ENCODE results near the gene PLPP3. TPM values are rescaled to one million over a fixed set of nuclear protein-coding genes. Genes with fewer than 3 reads are reported as not detected.

The PLPP3 gene
- total RNA-seq, 1 donor from 2014 or later, result 236 TPM

- no peak for TF ChIP-seq POLR2A (IDR thresholded peaks at IDR 0.05)
- no peak for TF ChIP-seq CTCF (IDR thresholded peaks at IDR 0.05)
- no peak for TF ChIP-seq POLR2AphosphoS5 (IDR thresholded peaks at IDR 0.05; ENCODE audit: insufficient read depth in 1 of 2, low read depth in 1 of 2)
- no peak overlapping the region for H3K27ac ChIP-seq
- intact Hi-C loops (cut with DNase I), result no loop called here
- H3K27me3 ChIP-seq, result no peaks in the 10 kb centered on the region
- peaks cover 92% of the 10 kb centered on the region for H3K4me1 ChIP-seq
- DNase-seq (ENCODE audit: extremely low spot score in 2 of 2), result no peak
- no peaks in the 10 kb centered on the region for H3K9me3 ChIP-seq
- H3K36me3 ChIP-seq, result peaks cover 0 to 43% of the 10 kb centered on the region in 2 donors
- no peak overlapping the region for H3K4me3 ChIP-seq
These were observed 43.4 kb downstream of the PLPP3 start for GRCh38 chr1:56535939-56536338.

DNA sequence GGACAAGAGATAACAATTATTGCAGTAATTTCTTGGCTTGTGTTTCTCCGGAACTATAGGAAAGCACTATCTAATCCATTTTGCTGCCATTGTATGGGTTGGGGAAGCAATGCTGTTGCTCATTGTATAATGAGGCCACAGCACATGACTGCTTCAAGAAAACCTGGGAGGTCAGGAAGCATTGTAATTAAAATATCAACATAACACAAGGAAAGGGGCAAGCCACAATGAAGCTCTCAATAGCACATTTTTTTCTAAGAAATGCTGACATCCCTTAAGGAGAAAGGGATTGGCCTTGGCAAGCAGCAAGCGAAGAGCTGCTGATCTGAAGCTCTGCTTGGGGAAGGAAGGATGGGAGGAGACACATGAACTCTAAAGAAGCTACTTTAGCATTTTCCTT lies 44.0 kb downstream of the PLPP3 start:
- intact Hi-C loops (cut with DNase I), result no loop called here
- peaks cover 0 to 43% of the 10 kb centered on the region in 2 donors for H3K36me3 ChIP-seq
- H3K4me1 ChIP-seq, result peaks cover 93% of the 10 kb centered on the region
- H3K27ac ChIP-seq, result no peak overlapping the region
- no peak for DNase-seq (ENCODE audit: extremely low spot score in 2 of 2)
- TF ChIP-seq POLR2A (IDR thresholded peaks at IDR 0.05) (no peak), POLR2AphosphoS5 (IDR thresholded peaks at IDR 0.05; ENCODE audit: insufficient read depth in 1 of 2, low read depth in 1 of 2) (no peak), CTCF (IDR thresholded peaks at IDR 0.05) (no peak)
- H3K9me3 ChIP-seq, result no peaks in the 10 kb centered on the region
- no peak overlapping the region for H3K4me3 ChIP-seq
- H3K27me3 ChIP-seq, result no peaks in the 10 kb centered on the region

DNA sequence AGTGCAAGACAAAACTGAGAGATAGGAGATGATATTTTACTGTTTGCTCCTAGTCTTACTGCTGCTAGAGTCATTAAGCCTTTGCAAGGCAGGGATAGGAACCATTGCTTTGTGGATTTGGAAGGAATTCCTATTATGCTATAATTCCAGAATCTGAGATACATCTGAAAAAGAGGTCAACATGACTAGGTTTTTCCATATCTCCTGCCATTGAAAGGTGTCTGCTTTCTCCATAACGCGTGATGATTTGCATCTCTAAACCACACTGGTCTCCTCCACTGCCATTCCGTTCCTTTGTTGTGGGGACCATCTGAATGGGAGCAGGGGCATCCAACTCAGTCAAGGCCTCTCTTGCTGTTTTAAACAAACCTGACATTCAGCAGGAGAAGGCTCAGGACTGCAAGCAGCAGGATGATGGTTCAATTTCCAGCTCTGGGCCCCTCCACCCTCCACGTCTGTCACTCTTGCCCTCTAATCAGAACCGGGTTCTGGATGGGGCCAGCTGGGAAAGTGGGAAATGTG lies 45.2 kb downstream of the PLPP3 start:
- Histone ChIP-seq H3K36me3 (peaks cover 0 to 43% of the 10 kb centered on the region in 2 donors), H3K9me3 (no peaks in the 10 kb centered on the region), H3K27ac (no peak overlapping the region), H3K4me1 (peaks cover 93% of the 10 kb centered on the region), H3K4me3 (no peak overlapping the region), H3K27me3 (no peaks in the 10 kb centered on the region)
- TF ChIP-seq POLR2A (IDR thresholded peaks at IDR 0.05), result no peak
- no peak for TF ChIP-seq POLR2AphosphoS5 (IDR thresholded peaks at IDR 0.05; ENCODE audit: insufficient read depth in 1 of 2, low read depth in 1 of 2)
- no peak for TF ChIP-seq CTCF (IDR thresholded peaks at IDR 0.05)
- DNase-seq (ENCODE audit: extremely low spot score in 2 of 2), result no peak
- intact Hi-C loops (cut with DNase I), result no loop called here

GRCh38 chr1:56533621-56534020 lies 45.7 kb downstream of the PLPP3 start:
- no peak for TF ChIP-seq POLR2A (IDR thresholded peaks at IDR 0.05)
- TF ChIP-seq POLR2AphosphoS5 (IDR thresholded peaks at IDR 0.05; ENCODE audit: insufficient read depth in 1 of 2, low read depth in 1 of 2), result no peak
- TF ChIP-seq CTCF (IDR thresholded peaks at IDR 0.05), result no peak
- no peak overlapping the region for H3K4me3 ChIP-seq
- peaks cover 93% of the 10 kb centered on the region for H3K4me1 ChIP-seq
- H3K36me3 ChIP-seq, result peaks cover 0 to 46% of the 10 kb centered on the region in 2 donors
- no peak overlapping the region for H3K27ac ChIP-seq
- intact Hi-C loops (cut with DNase I), result no loop called here
- DNase-seq (ENCODE audit: extremely low spot score in 2 of 2), result no peak
- H3K27me3 ChIP-seq, result no peaks in the 10 kb centered on the region
- no peaks in the 10 kb centered on the region for H3K9me3 ChIP-seq

GRCh38 chr1:56533197-56533596 lies 46.2 kb downstream of the PLPP3 start:
- H3K36me3 ChIP-seq, result peaks cover 0 to 46% of the 10 kb centered on the region in 2 donors
- peaks cover 93% of the 10 kb centered on the region for H3K4me1 ChIP-seq
- H3K9me3 ChIP-seq, result no peaks in the 10 kb centered on the region
- TF ChIP-seq POLR2A (IDR thresholded peaks at IDR 0.05), result no peak
- no peak for TF ChIP-seq CTCF (IDR thresholded peaks at IDR 0.05)
- TF ChIP-seq POLR2AphosphoS5 (IDR thresholded peaks at IDR 0.05; ENCODE audit: insufficient read depth in 1 of 2, low read depth in 1 of 2), result no peak
- no peak for DNase-seq (ENCODE audit: extremely low spot score in 2 of 2)
- H3K27ac ChIP-seq, result no peak overlapping the region
- intact Hi-C loops (cut with DNase I), result no loop called here
- H3K27me3 ChIP-seq, result no peaks in the 10 kb centered on the region
- no peak overlapping the region for H3K4me3 ChIP-seq
